Heart left ventricle (tissue), 16 donors: ENCODE measurements around the gene STRC. TPM values are rescaled to one million over a fixed set of nuclear protein-coding genes. Genes with fewer than 3 reads are reported as not detected.
"Not testable (repeated sequence)": the region's sequence is repeated elsewhere in the genome, so short reads cannot be mapped to it uniquely, and the experiment has no call there.

Source experiments
- ATAC-seq, 4 donors: fragments of 200-7000 bp; cut with Tn5 transposase; one replicate each; pipeline ENCODE4 v1.9.1; 2020 to 2022; ENCODE audit warnings: moderate library complexity in 4 of 4, mild to moderate bottlenecking in 3 of 4, moderate number of reproducible peaks in 1 of 4
- DNase-seq, 5 donors: peaks; one replicate each; pipeline ENCODE4 v3.0.0-alpha.2; 2020
- H3K27ac ChIP-seq, 12 donors: fragments of 200-600 bp; sonication (generic) in 4 of 12; one replicate each; pipeline versions ENCODE4 v1.5.0 to v1.8.0; 2016 to 2022; ENCODE audit warnings: mild to moderate bottlenecking in 2 of 12
- H3K27me3 ChIP-seq, 9 donors: fragments of 200-600 bp; sonication (generic) in 2 of 9; one replicate each; pipeline versions ENCODE4 v1.5.1 to v1.8.0; 2016 to 2022; ENCODE audit warnings: mild to moderate bottlenecking in 3 of 9
- H3K36me3 ChIP-seq, 9 donors: fragments of 200-600 bp; sonication (generic) in 2 of 9; one replicate each; pipeline versions ENCODE4 v1.5.0 to v1.8.0; 2018 to 2022; ENCODE audit warnings: mild to moderate bottlenecking in 2 of 9
- H3K4me1 ChIP-seq, 12 donors: fragments of 200-600 bp; sonication (generic) in 4 of 12; one replicate each; pipeline versions ENCODE4 v1.5.0 to v1.8.0; 2016 to 2022; ENCODE audit warnings: mild to moderate bottlenecking in 3 of 12
- H3K4me3 ChIP-seq, 12 donors: fragments of 200-600 bp; sonication (generic) in 4 of 12; one replicate each; pipeline versions ENCODE4 v1.5.0 to v1.8.0; 2017 to 2022; ENCODE audit warnings: mild to moderate bottlenecking in 9 of 12, moderate library complexity in 4 of 12
- H3K9me3 ChIP-seq, 12 donors: fragments of 200-600 bp; sonication (generic) in 4 of 12; one replicate each; pipeline versions ENCODE4 v1.5.0 to v1.8.0; 2016 to 2022; ENCODE audit warnings: mild to moderate bottlenecking in 1 of 12
- POLR2A ChIP-seq, 2 donors: fragments of 450-650 bp; IDR thresholded peaks; one replicate each; pipeline ENCODE4 v1.6.1; 2017; ENCODE audit warnings: antibody characterized with exemption in 2 of 2, mild to moderate bottlenecking in 2 of 2, moderate library complexity in 2 of 2
- WGBS, 4 donors: extraction: QIAGEN DNeasy Blood & Tissue Kit in 2 of 4; methylation state at CpG; one replicate each; pipeline versions ENCODE4 v1.1.5 to v1.1.7; 2013 to 2018; 5-methylcytosine and 5-hydroxymethylcytosine counted together
- intact Hi-C, 10 donors: fragments of 100-400 bp; cut with DNase I; formaldehyde crosslinking; loops; one replicate each; pipeline versions ENCODE4 v1.11.1 to v1.14.2; 2022
- long read RNA-seq, 3 donors: library from polyadenylated mRNA; unstranded; transcript quantifications; one replicate each; pipeline ENCODE4 v2.0.0, GENCODE V29; 2020 to 2021
- polyA plus RNA-seq, 2 donors: library from polyadenylated mRNA; stranded (reverse); fragments of 200-250 nt; gene quantifications; one replicate each; pipeline ENCODE4 v1.2.3, GENCODE V29; 2013
- total RNA-seq, 9 donors: library from RNA; depleted of rRNA in 2 of 9; stranded (reverse); fragments of >200 nt in 2 of 9; fragmentation: NEBNext Ultra II Directional in 3 of 9; extraction: Animal tissue kit (Norgen Biotek cat#: 25700) in 3 of 9; gene quantifications; one replicate each; pipeline versions ENCODE4 v1.1.0 to v1.2.4, GENCODE V29; 2016 to 2023
- TF ChIP-seq, protein P1 (sequence below), 12 donors: fragments of 200-600 bp; sonication (generic) in 4 of 12; IDR thresholded peaks; one replicate each; pipeline versions ENCODE4 v1.5.0 to v1.8.0; 2018 to 2022; ENCODE audit warnings: antibody characterized with exemption in 12 of 12, mild to moderate bottlenecking in 5 of 12
- donor health status: ischemic (EF 13 %, LVEDD 7.1; RV severe dilation, severe dysfunction).
- donor health status: healthy with polysubstance abuse.
- donor health status: DM: no; HTN: yes; CAD: no.
- donor health status: DM: no; HTN: no; CAD: no.
- donor health status: ischemic (EF 25% LVEDD 6.9; RV normal size, moderate dysfunction).
- donor health status: ischemic (EF 25% LVEDD 5.7; RV mildly dilated, moderate dysfunction).
- donor health status: healthy.
- donor health status: DM: yes; HTN: yes; CAD: no.
- donor health status: ischemic (EF 35%, LVEDD 5.7; RV mildly dilated, moderate dysfunction).
- donor health status: nonischemic (EF 11% LVEDD 7.7; RV severe dilation, severe dysfunction).
- donor health status: DM: yes; HTN: yes; CAD: no.
- donor health status: PGD.
- donor health status: ischemic (EF 29% LVEDD 5.4; RV normal size, mild dysfunction).
- donor health status: nonischemic (EF 23%, LVEDD 6.1; RV moderate dilation, normal function).

The STRC gene
- total RNA-seq = under 1 TPM in 3 of 9 donors, not detected in 6; 0.07 to 0.22 (median 0.16) TPM
- under 1 TPM; 0.04 to 0.08 TPM for polyA plus RNA-seq
- long read RNA-seq, donor 1 = 0 reads
- long read RNA-seq, donor 2 = 0 reads
- long read RNA-seq, donor 3 = 0 reads

DNA sequence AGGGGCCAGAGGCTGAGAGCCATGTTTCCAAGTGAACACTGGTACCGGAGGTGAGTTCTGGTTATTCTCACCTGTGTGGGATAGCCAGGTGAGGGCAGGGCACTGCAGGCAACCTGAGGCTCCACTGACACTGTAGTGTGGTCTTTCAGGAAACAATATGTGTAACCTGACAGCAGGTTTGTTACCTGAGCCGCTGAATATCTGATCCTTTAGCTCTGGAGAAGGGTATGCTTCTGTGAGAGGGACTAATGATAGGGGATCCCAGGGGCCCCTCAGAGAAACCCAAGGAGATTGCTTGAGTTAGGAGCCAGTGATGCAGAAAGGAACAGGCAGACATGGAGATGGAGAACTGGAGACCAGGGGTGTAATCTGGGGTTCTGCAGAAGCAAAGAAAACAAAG, at the start of gene STRC:
Gene STRC, minus strand, starts transcription at position 101 of the 400 bp plus-strand sequence. Its CDS starts 78 bp downstream, at position 23.
- H3K27ac ChIP-seq, DNase-seq, H3K9me3 ChIP-seq, ATAC-seq, H3K36me3 ChIP-seq, intact Hi-C loops, H3K4me3 ChIP-seq, H3K4me1 ChIP-seq: not testable (repeated sequence)
- no CpG with 5 or more reads among the region's 2 CpGs for WGBS, 4 donors
- H3K27me3 ChIP-seq = peaks cover 0 to 18% (median 0%) of the 10 kb centered on the region in 9 donors

DNA sequence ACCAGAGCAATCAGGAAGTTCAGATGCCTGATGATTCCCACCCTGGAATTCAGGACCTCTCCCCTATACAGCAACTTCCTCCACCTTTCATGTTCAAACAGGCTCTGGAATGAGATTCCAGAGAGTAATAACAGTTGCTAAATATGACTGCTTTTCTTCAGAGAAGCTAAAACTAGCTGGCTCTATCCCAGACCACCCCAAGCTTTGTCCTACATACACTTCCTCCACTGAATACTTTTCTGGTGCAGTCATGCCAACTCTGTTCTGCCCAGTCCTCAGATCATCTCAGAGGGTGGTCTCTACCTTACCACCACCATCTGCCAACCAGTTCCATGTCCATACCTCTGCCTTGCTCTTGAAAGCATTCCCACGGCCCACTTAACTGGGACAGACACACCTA, 47.6 kb upstream of the STRC start:
- H3K9me3 ChIP-seq, intact Hi-C loops: not testable (repeated sequence)

DNA sequence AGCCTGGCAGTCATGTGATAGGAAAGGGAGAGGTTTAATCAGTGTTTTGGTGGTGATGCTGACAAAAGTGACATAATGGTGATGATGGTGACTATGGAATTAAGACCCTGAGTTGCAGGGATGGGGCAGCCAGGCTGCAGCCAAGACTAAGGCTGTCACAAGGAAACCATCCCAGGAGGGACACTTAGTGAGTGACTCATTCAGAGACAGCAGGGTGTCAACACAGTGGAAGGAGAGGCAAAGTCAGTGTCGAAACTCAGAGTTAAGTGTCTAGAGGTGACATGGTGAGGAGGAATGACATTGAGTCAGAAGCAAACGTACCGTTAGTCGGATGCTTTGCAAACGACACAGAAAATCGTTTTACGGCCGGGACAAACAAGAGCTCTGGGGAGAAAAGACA, 44.7 kb upstream of the STRC start:
- H3K36me3 ChIP-seq, ATAC-seq, intact Hi-C loops, H3K4me3 ChIP-seq, H3K27me3 ChIP-seq, H3K27ac ChIP-seq, DNase-seq, H3K4me1 ChIP-seq, H3K9me3 ChIP-seq: not testable (repeated sequence)
- no CpG with 5 or more reads among the region's 8 CpGs for WGBS, 4 donors

More for the DNA sequence above, 47.6 kb upstream of the STRC start:
- H3K27me3 ChIP-seq, H3K27ac ChIP-seq, H3K4me1 ChIP-seq, ATAC-seq, H3K4me3 ChIP-seq, H3K36me3 ChIP-seq, DNase-seq: not testable (repeated sequence)
- WGBS, 4 donors = 86% methylated on average over 1 of the region's 1 CpG; no CpG with 5 or more reads in 3 of the 4 donors

DNA sequence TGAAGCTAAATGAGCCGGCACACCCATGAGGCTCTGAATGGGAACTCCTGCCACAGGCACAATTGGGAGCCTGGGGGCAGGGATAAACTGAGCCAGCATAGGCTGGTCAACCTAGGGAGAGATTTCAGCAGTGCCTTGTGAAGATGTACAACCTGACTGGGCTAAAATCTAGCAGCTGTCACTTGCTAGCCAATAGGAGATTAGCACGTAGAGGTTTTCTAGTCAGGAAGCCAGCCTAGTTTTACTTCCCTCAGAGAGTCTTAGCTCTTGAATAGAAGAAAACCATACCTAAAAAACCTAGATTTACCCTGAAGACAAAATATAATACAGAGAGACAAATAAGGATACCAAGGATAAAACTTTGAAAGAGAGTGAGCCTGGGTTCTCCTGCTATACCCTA, 43.7 kb upstream of the STRC start:
- ATAC-seq, H3K4me1 ChIP-seq, H3K27me3 ChIP-seq, H3K36me3 ChIP-seq, H3K27ac ChIP-seq, H3K4me3 ChIP-seq, intact Hi-C loops, DNase-seq, H3K9me3 ChIP-seq: not testable (repeated sequence)
- 96 to 97% methylated on average over 1 of the region's 2 CpGs; no CpG with 5 or more reads in 2 of the 4 donors for WGBS, 4 donors

DNA sequence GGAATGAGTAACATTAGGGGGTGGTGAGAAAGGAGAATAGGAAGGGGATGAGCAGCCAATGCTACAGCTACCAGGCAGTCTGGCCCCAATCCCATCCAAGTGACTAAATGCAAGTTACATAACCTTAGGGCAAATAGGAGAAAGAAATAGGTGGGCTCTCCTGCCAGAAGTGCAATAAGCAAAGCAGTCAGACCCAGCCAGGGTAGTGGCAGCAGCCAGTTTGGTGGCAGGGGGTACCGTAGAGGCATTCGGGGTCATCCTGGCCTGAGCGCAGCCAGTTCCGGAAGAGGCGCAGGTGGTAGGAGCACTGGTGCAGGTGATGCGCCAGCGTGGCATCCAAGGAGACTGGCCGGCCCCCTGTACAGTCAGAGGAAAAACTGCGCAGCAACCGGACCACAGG, 41.1 kb upstream of the STRC start:
- intact Hi-C loops, H3K4me3 ChIP-seq, H3K27ac ChIP-seq, H3K9me3 ChIP-seq, H3K36me3 ChIP-seq, H3K4me1 ChIP-seq, H3K27me3 ChIP-seq, ATAC-seq, DNase-seq: not testable (repeated sequence)
- 96 to 100% (median 98%) methylated on average over 2 to 5 of the region's 10 CpGs; no CpG with 5 or more reads in 1 of the 4 donors for WGBS, 4 donors

DNA sequence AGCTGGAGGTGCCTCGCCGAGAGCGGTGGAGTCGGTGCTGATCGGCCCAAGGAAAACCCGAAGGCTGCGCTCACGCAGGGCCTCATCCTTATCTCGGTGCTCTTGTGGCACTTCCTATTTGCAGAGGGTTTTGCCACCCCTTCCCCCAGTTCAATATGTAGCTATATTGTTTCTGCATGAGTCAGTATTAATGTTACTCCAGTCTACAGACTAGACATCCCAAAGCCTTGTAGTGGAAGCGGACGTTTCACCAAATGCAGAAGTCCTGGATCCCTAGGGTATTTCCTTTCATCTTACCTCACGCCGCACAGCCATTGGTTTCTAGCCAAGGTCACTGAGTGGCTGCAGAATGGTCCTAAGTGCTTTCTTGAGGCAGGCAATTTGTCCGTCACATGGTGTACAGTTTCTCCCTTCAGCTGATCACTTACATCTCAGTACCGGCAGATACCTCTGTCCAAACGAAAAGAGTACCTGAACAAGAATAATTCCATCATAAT, 30.9 kb upstream of the STRC start:
- ATAC-seq = peak in 2 of 4 donors; percentile 16 to 33

DNA sequence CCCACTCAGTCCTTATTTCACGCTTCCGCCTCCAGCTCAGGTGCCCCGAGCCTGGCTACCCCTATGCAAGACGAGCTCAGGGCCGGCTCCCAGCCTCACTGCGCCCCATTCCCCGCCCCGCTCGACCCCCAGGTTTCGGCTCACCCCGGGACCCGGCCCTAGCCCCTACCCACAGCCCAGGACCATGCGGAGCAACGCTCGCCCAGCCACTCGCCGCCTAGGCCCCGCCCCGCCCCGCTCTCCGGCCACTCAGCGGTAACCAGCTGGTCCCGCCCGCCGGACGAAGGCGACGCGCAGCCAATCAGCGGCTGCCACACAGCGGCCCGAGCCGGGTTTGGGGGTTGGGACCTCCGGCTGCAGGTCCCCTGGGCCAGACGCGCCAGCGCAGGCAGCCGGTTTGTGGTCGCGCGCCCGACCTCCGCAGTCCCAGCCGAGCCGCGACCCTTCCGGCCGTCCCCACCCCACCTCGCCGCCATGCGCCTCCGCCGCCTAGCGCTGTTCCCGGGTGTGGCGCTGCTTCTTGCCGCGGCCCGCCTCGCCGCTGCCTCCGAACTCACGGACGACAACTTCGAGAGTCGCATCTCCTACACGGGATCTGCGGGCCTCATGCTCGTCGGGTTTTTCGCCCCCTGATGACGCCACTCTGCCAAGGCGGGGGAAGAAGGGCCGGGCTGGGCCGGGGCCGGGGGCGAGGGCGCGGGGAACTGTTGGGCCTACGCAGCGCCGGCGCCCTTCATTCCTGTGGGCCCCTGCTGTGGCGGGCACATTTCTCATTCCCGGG, 30.2 kb upstream of the STRC start, which contains the start of gene CATSPER2:
Gene CATSPER2, minus strand, starts transcription at position 196 of the 781 bp plus-strand sequence. CDS start 783 bp downstream, outside the sequence.
- no peak for DNase-seq
- Histone ChIP-seq H3K4me3 (no peak within 1 kb of the TSS), H3K4me1 (no peaks in the 10 kb centered on the region), H3K27me3 (no peaks in the 10 kb centered on the region), H3K36me3 (peaks cover 0 to 20% (median 0%) of the 10 kb centered on the region in 9 donors), H3K27ac (no peak within 1 kb of the TSS), H3K9me3 (no peaks in the 10 kb centered on the region)
- WGBS, 4 donors = 74 to 90% (median 82%) methylated on average over 54 to 85 of the region's 85 CpGs
- ATAC-seq = peak in 2 of 4 donors; percentile 41 to 54
- intact Hi-C loops = no loop called here
- TF ChIP-seq, protein P1, sequence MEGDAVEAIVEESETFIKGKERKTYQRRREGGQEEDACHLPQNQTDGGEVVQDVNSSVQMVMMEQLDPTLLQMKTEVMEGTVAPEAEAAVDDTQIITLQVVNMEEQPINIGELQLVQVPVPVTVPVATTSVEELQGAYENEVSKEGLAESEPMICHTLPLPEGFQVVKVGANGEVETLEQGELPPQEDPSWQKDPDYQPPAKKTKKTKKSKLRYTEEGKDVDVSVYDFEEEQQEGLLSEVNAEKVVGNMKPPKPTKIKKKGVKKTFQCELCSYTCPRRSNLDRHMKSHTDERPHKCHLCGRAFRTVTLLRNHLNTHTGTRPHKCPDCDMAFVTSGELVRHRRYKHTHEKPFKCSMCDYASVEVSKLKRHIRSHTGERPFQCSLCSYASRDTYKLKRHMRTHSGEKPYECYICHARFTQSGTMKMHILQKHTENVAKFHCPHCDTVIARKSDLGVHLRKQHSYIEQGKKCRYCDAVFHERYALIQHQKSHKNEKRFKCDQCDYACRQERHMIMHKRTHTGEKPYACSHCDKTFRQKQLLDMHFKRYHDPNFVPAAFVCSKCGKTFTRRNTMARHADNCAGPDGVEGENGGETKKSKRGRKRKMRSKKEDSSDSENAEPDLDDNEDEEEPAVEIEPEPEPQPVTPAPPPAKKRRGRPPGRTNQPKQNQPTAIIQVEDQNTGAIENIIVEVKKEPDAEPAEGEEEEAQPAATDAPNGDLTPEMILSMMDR (IDR thresholded peaks at IDR 0.05) = no peak
- no peak for TF ChIP-seq POLR2A (IDR thresholded peaks at IDR 0.05)

More for the DNA sequence above, 30.9 kb upstream of the STRC start:
- H3K27ac ChIP-seq, H3K4me1 ChIP-seq, H3K4me3 ChIP-seq, H3K9me3 ChIP-seq, H3K27me3 ChIP-seq, intact Hi-C loops, DNase-seq: not testable (repeated sequence)
- WGBS, 4 donors = 94 to 97% (median 96%) methylated on average over 16 of the region's 16 CpGs
- H3K36me3 ChIP-seq = peaks cover 0 to 20% (median 0%) of the 10 kb centered on the region in 9 donors

DNA sequence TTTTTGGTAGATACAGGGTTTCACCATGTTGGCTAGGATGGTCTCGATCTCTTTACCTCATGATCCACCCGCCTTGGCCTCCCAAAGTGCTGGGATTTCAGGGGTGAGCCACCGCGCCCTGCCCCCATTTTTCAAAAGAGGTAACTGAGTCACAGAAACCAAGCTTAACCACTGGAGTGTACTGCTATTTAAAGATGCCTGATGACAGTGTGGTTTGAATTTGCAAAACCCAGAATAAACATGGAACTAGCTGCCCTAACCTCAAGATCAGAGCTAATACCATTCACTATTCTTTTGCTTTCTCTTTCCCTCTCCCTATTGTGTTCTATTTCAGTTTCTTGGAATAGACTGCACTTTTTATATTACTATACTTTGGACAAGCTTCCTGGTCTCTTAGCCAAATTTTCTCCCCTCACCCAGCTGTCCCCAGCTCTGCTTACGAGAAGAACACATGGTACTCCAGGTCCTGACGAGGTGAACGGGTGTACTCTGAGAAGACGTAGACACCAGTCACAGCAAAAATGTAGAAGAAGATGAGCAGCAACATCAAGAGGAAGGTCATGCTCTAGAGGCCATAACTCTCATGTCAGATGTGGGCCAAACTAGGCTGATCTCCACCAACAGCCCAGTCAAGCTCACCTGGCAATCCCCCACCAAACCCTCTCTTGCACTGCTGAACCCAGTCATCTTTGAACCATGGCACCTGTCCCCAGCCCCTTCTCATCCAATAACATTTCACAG, 20.0 kb upstream of the STRC start:
- H3K27me3 ChIP-seq, ATAC-seq, H3K4me3 ChIP-seq, H3K36me3 ChIP-seq, DNase-seq, H3K27ac ChIP-seq, H3K4me1 ChIP-seq, H3K9me3 ChIP-seq, intact Hi-C loops: not testable (repeated sequence)
- 84 to 93% (median 85%) methylated on average over 8 of the region's 8 CpGs for WGBS, 4 donors

DNA sequence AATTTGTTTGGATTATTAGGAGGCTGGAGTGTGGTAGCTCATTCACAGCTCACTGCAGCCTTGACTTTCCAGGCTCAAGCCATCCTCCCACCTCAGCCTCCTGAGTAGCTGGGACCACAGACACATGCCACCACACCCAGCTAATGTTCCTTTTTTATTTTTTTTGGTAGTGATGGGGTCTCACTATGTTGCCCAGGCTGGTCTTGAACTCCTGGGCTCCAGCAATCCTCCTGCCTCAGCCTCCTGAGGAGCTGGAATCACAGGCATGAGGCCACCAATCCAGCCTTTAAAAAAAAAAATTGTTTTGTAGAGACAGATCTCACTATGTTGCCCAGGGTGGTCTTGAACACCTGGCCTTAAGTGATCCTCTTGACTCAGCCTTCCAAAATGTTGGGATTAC, 8.3 kb upstream of the STRC start:
- H3K27ac ChIP-seq, H3K9me3 ChIP-seq, intact Hi-C loops, H3K4me3 ChIP-seq, H3K36me3 ChIP-seq, DNase-seq, ATAC-seq, H3K4me1 ChIP-seq, H3K27me3 ChIP-seq: not testable (repeated sequence)
